ENCODE data around the gene CD209.
"Not testable (repeated sequence)": the region's sequence is repeated elsewhere in the genome, so short reads cannot be mapped to it uniquely, and the experiment has no call there.

Gene CD209

DNA sequence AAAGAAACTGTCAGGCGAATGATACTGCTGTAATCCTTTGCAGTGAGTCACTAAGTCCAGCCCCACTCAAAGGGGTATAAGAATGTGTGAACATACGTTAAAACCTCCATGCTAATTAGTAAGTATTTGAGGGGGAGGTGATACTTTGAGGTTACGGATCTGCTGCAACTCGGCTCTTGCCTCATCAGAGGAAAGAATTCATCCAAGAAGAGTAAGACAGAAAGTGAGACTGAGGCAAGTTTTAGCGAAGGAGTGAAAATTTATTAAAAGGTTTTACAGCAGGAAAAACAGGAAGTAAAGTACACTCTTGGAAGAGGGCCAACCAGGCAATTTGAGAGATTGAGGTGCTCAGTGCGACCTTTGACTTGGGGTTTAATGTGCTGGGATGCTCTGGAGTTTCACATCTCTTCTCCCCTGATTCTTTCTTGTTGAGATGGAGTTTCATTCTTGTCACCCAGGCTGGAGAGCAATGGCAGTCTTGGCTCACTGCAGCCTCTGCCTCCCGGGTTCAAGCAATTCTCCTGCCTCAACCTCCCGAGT is 25.5 kb upstream of the CD209 start:
- DNase-seq (ENCODE audit: low read depth, low spot score): peak; percentile 78
- H3K27ac ChIP-seq: no peak overlapping the region

DNA sequence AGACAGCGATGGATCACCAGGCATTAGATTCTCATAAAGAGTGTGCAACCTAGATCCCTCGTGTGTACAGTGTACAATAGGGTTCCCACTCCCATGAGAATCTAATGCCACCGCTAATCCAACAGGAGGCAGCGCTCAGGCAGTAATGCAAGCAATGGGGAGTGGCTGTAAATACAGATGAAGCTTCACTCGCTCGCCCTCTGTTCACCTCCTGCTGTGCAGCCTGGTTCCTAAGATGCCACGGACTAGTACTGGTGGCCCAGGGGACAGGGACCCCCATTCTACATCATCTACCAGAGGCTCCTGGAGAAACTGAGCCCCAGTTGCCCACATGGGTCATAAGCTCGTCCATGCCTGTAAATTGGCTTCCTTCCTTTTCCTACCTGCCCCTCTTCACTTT is 23.7 kb upstream of the CD209 start:
- no peak overlapping the region for H3K27ac ChIP-seq
- DNase-seq (ENCODE audit: low read depth, low spot score): no peak

DNA sequence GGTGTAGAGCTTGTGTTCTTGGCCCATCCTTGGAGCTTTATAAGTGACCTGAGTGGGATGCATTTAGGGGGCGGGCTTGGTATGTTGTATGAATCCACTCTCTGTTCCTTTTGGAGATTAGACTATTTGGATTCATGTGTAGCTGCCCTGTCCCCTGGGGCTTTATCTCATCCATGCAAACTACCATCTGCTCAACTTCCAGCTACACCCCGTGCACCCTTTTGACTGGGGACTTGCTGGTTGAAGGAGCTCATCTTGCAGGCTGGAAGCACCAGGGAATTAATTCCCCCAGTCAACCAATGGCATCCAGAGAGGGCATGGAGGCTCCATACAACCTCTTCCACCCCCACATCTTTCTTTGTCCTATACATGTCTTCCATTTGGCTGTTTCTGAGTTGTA is 21.8 kb upstream of the CD209 start:
- no peak for DNase-seq (ENCODE audit: low read depth, low spot score)
- H3K27ac ChIP-seq: no peak overlapping the region

DNA sequence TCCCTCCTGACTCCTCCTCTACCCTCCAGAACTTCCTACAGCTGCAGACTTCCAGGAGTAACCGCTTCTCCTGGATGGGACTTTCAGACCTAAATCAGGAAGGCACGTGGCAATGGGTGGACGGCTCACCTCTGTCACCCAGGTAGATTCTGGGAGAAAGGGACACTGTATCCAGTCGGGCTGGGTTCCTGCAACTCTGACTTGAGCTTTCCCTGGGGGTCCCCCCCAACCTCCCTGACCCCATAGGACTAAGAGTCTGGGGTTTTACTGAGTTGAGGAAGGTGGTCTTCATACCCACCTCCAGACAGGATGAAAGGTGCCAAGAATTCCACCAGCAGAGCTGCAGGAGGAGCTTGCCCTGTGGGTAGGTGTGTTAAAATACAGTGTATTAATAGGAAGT is 20.2 kb upstream of the CD209 start:
- H3K27ac ChIP-seq: no peak overlapping the region
- no peak for DNase-seq (ENCODE audit: low read depth, low spot score)

DNA sequence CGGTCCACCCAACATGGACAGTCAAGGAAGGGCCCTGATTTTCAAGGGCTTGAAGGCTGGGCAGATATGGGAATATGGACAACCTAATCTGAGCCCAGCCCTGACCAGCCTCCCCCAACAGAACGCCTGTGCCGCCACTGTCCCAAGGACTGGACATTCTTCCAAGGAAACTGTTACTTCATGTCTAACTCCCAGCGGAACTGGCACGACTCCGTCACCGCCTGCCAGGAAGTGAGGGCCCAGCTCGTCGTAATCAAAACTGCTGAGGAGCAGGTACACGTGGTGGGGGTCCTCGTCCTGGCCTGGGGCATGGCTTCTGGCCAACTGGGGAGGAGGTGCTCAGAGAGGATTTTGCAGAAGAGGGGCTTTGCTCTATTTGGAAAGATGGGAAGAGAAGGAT is 19.2 kb upstream of the CD209 start:
- no peak overlapping the region for H3K27ac ChIP-seq
- no peak for DNase-seq (ENCODE audit: low read depth, low spot score)

DNA sequence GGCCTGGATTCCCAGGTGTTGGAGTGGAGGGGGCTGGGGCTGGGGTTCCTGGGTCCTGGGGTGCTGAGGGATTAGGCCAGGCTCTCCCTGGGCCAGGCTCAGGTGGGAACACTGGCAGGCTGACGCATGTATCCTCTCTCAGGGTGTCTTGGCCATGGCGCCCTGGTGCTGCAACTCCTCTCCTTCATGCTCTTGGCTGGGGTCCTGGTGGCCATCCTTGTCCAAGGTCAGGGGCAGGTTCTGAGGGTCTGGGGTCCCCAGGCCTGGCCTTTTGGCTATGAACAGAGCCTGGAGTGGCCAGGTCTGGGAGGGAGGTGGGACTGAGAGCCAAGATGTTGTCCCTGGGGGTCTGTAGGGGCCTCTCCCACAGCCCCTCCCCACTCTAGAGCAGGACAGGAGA is 17.7 kb upstream of the CD209 start:
- not testable (repeated sequence) for H3K27ac ChIP-seq; DNase-seq (ENCODE audit: low read depth, low spot score)

DNA sequence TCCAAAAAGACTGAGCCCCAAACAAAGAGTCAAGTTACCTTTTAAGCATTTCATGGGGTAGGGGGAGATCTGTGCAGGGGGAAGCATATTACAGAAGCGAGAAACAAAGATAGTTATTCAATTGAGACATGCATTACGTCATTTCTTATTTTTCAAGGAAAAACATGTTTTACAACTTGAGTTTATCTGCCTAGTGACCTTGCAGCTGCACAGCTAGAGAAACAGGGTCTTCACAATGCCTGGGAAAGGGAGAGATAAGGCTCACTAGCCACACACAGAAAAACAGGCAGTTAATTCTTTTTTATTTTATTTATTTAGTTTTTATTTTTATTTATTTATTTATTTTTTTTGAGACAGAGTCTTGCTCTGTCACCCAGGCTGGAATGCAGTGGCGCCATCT is 16.8 kb upstream of the CD209 start:
- not testable (repeated sequence) for DNase-seq (ENCODE audit: low read depth, low spot score); H3K27ac ChIP-seq

DNA sequence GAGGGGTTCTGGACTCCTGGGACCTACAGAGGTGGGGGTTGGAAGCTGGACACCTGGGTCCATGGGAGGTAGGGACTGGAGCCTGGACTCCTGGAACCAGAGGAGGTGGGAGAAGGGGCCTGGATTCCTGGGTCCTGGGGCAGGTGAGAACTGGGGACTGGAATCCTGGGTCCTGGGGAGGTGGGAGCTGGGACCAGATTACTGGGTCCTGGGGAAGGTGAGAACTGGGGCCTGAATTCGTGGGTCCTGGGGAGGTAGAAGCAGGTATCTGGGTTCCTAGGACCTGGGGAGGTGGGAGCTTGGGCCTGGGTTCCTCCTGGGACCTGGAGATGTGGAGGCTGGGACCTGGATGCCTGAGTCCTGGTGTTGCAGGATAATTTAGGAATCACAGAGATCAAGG is 16.4 kb upstream of the CD209 start:
- DNase-seq (ENCODE audit: low read depth, low spot score): no peak
- no peak overlapping the region for H3K27ac ChIP-seq

DNA sequence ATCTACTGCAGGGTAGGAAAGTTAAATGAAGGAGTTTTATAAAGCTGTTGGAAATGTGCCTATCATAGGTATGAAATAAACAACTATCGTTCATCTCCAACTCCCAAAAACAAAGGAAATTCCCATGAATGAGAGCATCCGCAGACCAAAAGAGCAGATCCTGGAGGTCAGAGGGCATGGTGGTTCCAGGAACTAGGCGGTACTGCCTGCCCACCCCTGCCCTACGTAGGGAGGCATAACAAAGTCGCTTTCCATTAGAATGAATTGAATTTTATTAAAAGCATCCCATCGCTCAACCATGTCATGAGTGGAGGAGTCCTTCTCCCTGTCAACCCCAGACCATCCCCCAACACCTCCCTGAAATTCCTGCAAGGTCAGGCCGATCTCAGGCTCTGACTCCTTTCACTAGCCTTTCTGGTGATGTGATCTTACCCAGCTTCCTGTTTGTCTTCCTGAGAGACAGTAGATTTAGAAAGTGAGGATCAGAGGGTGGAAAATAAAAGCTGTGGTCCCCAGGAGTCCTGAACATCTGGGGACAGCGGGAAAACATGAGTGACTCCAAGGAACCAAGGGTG is 15.5 kb upstream of the CD209 start, which contains the start of gene CLEC4M:
CLEC4M (plus strand) TSS at position 525 of the 575 bp plus-strand sequence; CDS start at position 549, 24 bp downstream.
- no peak within 1 kb of the TSS for H3K27ac ChIP-seq
- no peak for DNase-seq (ENCODE audit: low read depth, low spot score)

DNA sequence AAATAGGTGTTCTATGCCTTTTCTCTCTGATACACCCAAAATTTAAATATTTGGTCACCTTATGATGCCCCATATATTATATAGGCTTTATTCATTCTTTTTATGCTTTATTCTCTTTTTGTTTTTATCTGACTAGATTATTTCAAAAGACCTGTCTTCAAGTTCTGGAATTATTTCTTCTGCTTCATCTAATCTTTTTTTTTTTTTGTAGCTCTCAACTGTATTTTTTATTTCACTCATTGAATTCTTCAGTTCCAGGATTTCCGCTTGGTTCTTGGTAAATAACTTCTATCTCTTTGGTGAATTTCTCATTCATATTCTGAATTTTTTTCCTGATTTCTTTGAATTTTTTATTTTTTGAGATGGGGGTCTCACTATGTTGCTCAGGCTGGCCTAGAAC is 11.8 kb upstream of the CD209 start:
- DNase-seq (ENCODE audit: low read depth, low spot score): no peak
- H3K27ac ChIP-seq: no peak overlapping the region

DNA sequence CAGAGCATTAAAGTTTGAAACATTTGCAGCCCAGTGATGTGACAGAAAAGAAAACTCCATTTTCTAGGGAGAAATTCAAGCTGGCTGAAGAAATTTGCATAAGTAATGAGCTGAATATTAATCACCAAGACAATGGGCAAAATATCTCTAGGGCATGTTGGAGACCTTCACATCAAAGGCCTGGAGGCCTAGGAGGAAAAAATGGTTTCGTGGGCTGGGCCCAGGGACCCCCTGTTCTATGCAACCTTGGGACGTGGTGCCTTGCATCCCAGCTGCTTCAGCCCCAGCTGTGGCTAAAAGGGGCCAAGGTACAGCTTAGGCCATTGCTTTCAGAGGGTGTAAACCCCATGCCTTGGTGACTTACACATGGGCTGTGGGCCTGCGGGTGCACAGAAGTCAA is 10.0 kb upstream of the CD209 start:
- H3K27ac ChIP-seq: no peak overlapping the region
- no peak for DNase-seq (ENCODE audit: low read depth, low spot score)

DNA sequence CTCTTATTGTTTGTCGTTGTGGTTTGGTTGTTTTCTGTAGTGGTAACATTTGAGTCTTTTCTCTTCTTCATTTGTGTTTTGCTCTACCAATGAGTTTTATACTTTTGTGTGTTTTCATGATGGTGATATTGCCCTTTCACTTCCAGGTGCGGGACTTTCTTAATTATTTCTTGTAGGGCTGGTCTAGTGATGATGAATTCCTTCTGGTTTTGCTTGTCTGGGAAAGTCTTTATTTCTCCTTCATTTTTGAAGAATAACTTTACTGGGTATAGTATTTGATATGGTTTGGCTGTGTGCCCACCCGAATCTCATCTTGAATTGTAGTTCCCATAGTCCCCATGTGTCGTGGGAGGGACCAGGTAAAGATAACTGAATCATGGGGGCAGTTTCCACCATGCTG is 8.9 kb upstream of the CD209 start:
- DNase-seq (ENCODE audit: low read depth, low spot score): no peak
- no peak overlapping the region for H3K27ac ChIP-seq

DNA sequence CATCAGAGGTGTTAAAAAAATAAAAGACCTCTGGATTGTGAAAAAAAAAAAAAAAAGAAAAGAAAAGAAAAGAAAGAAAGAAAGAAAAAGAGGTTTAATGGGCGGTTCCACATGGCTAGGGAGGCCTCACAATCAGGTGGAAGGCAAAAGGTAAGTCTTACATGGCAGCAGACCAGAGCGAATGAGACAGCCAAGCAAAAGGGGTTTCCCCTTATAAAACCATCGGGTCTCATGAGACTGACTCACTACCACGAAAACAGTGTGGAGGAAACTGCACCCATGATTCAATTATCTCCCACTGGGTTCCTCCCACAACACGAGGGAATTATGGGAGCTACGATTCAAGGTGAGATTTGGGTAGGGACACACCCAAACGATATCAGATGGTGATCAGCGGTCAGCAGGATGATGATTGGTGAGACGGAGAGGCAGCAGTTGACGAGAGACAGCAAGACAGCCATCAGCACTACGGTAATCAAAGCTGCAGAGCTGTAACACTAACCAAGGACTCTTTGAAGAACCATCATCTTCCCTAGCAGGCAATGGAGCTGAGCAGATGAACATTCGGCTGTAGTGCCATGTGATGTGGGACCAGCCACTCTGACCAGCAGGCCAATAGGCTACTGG is 3.9 kb upstream of the CD209 start:
- H3K27ac ChIP-seq: no peak overlapping the region
- peak; percentile 8 for DNase-seq (ENCODE audit: low read depth, low spot score)

DNA sequence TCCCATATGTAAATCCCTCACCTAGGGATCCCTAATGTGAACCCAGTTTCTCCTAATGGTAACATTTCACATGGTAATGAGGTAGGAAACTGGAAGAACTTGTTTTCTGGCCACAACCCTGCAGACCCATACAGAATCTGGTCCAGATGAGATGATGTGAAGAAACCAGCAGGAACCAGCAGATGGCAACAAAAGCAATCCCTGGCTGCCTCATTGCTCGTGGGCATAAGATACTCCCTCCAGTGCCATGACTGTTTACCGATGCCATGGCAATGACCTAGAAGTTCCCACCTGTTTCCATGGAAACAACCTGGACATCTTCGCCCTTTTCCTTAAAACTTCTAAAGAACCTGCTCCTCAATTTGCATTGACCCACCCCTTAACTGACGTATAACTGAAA is 1.4 kb upstream of the CD209 start:
- no peak overlapping the region for H3K27ac ChIP-seq
- DNase-seq (ENCODE audit: low read depth, low spot score): peak; percentile 12

DNA sequence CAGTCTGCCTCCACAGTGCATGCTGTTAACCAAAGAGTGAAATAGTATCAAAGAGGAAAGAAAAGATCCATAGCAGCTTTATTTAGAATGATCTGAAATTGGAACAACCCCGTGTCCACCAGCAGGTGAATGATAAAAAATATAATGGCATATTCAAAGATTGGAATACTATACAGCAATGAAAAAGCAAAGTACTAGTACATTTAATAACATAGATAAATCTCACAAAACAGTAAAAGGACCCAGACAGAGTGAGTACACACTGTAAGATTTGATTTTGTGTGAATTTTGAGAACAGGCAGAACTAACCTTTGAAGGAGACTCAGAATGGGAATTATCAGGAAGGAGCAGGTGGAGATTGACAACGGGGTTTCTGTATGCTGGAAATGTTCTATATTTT is 837 bp upstream of the CD209 start:
- H3K27ac ChIP-seq: no peak overlapping the region
- DNase-seq (ENCODE audit: low read depth, low spot score): no peak

DNA sequence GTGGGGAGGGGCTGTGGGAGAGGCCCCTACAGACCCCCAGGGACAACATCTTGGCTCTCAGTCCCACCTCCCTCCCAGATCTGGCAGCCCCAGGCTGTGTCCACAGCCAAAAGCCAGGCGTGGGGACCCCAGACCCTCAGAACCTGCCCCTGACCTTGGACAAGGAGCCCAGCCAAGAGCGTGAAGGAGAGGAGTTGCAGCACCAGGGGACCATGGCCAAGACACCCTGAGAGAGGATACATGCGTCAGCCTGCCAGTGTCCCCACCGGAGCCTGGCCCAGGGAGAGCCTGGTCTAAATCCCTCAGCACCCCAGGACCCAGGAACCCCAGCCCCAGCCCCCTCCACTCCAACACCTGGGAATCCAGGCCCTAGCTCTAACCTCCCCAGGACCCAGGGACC is 1.0 kb downstream of the CD209 start:
- not testable (repeated sequence) for DNase-seq (ENCODE audit: low read depth, low spot score); H3K27ac ChIP-seq

DNA sequence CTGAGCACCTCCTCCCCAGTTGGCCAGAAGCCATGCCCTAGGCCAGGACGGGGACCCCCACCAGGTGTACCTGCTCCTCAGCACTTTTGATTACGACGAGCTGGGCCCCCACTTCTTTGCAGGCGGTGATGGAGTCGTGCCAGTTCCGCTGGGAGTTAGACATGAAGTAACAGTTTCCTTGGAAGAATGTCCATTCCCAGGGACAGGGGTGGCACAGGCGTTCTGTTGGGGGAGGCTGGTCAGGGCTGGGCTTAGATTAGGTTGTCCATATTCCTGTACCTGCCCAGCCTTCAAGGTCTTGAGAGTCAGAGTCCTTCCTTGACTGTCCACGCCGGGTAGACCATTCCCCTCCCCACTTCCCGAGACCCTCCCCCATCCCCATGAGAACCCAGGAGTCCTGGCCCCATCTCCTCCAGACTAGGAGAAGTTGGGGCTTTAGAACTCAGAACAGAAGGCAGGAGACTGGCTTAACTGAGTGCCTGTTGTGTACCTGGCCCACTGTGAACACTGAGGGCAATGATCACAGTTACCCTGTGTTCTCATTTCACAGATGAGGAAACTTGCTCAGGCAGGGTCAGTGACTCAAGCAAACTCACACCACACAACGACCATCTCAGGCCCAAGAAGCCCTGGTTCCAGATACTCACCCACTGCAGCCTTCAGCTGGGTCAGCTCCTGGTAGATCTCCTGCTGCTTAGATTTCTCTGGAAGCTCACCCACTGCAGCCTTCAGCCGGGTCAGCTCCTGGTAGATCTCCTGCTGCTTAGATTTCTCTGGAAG is 2.3 kb downstream of the CD209 start:
- no peak overlapping the region for H3K27ac ChIP-seq
- DNase-seq (ENCODE audit: low read depth, low spot score): no peak

DNA sequence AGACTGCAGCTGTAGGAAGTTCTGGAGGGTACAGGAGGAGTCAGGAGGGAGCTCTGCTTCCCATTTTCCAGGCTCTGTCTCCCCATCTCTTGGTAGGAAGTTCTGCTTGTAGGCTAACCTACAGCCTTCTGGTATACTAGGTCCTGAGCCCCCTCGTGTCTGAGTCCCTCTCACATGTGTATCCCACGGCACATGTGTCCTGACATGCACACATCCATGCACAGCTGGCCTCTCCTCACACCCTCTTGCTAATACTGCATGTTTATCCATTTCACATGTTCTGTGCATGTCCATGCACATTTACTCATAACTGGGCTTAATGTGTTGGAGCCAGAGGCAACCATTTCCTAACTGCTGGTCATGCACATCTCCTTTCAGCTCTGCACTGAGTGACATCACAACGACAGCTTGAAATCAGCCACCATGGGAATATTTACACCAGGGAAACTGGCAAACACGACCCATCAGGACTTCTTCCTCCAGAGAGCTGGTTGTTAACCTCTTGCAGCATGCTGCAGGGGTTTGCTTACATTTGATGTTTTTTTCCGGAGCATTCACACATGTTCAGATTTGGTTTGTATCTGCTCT is 3.0 kb downstream of the CD209 start:
- DNase-seq (ENCODE audit: low read depth, low spot score): no peak
- H3K27ac ChIP-seq: no peak overlapping the region

DNA sequence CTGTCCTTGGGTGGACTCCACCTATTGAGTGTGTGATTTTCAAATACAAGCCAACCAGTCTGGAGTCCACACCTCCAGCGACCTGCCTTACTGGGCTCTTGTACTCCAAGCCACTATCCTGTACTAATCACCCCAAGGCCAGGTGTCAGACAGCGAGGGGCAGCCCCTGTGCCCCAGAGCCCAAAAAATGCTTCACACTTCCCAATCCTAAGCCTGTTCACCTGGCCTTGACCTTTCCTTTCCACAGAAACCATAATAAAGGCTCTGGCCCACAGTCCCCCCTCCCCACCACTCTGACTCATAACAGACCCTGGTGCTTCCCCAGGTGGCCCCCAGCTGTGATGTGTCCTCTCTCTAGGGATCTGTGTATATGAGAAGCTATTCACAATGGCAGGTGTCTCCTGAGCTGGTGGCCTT is 3.9 kb downstream of the CD209 start:
- no peak overlapping the region for H3K27ac ChIP-seq
- no peak for DNase-seq (ENCODE audit: low read depth, low spot score)

DNA sequence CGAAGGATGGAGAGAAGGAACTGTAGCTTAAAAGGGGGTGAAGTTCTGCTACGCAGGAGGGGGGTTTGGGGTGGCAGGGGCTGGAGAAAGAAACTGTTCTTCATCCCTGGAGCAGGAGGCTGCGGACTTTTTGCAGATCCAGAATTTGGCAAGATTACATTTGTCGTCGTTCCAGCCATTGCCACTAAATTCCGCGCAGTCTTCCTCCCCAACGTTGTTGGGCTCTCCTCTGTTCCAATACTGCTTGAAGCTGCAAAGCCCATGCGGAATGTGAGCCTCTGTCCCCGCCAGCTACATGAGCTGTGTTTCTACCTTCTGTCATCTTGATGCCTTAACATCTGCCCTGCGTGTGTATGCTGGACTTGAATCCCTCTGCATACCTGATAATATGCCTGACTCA is 4.3 kb downstream of the CD209 start:
- H3K27ac ChIP-seq: no peak overlapping the region
- DNase-seq (ENCODE audit: low read depth, low spot score): no peak

DNA sequence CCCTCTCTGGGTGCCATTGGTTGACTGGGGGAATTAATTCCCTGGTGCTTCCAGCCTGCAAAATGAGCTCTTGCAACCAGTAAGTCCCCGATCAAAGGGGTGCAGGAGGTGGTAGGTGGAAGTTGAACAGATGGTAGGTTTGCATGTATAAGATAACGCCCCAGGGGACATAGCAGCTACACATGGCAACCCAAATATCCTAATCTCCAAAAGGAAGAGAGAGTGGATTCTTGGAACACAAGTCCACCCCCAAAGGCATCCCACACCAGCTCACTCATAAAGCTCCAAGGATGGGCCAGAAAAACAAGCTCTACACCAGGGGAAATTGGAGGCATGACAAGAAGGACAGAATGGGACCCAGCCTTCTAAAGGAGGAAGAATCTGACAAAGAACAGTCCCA is 4.8 kb downstream of the CD209 start:
- no peak for DNase-seq (ENCODE audit: low read depth, low spot score)
- H3K27ac ChIP-seq: no peak overlapping the region

All from epithelial cell of prostate (primary cell).